ENCODE results near the gene PLCH2.

DNA sequence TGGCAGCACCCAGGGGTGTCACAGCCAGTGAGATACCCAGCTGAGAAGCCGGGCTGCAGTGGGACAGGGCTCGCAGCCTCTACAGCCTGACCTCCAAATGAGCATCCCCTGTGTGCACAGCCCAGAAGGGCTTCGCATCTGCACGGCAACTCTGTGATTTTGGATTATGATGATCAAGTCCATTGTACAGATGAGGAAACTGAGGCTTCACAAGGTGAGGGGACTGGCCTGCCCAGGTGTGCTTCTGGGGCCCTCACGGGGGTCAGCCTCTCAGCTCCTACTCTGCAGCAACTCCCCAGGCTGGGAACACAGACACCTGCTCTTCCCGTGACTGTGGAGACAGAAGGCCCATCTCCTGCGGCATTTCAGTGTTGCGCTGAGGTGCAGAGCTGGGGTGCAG is 62.8 kb downstream of the PLCH2 start:
- TF ChIP-seq, protein P1, sequence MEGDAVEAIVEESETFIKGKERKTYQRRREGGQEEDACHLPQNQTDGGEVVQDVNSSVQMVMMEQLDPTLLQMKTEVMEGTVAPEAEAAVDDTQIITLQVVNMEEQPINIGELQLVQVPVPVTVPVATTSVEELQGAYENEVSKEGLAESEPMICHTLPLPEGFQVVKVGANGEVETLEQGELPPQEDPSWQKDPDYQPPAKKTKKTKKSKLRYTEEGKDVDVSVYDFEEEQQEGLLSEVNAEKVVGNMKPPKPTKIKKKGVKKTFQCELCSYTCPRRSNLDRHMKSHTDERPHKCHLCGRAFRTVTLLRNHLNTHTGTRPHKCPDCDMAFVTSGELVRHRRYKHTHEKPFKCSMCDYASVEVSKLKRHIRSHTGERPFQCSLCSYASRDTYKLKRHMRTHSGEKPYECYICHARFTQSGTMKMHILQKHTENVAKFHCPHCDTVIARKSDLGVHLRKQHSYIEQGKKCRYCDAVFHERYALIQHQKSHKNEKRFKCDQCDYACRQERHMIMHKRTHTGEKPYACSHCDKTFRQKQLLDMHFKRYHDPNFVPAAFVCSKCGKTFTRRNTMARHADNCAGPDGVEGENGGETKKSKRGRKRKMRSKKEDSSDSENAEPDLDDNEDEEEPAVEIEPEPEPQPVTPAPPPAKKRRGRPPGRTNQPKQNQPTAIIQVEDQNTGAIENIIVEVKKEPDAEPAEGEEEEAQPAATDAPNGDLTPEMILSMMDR (IDR thresholded peaks at IDR 0.05; ENCODE audit: low read length) = no peak
- no peak for TF ChIP-seq EZH2 (IDR thresholded peaks at IDR 0.05; ENCODE audit: borderline replicate concordance, low read length)
